HEK293 (cell line): Measurements from ENCODE around the gene C16orf74.

Source experiments
- CTCF ChIA-PET: fragments of 350-600 bp; formaldehyde crosslinking; extraction: SDS; loops from one replicate; lab custom pipeline; 2021; ENCODE audit warnings: antibody characterized with exemption; lab: Yijun Ruan, JAX
- POLR2A ChIA-PET: fragments of 300-600 bp; formaldehyde crosslinking; extraction: SDS; loops from one replicate; lab custom pipeline; 2020; ENCODE audit warnings: antibody characterized with exemption, inconsistent platforms; lab: Yijun Ruan, JAX
- H3K27ac ChIP-seq: fragments of 200-500 bp; sonication (Bioruptor generic); 2 replicates; pipeline ENCODE4 v1.5.1; 2014; ENCODE audit warnings: low read depth, low read length, control low read depth, inconsistent platforms; ENCODE audit errors: extremely low read depth
- H3K36me3 ChIP-seq, 2 experiments: fragments of 200-500 bp in 1 of 2; sonication (Bioruptor generic) in 1 of 2; 1 replicate in 1 of 2; 2 replicates in 1 of 2; pipeline ENCODE4 v1.5.1; 2014 to 2017; ENCODE audit warnings: inconsistent platforms in 2 of 2, low read length in 2 of 2; ENCODE audit not compliant: control insufficient read depth in 2 of 2, insufficient read depth in 1 of 2
- H3K4me1 ChIP-seq: fragments of 200-500 bp; sonication (Bioruptor generic); 2 replicates; pipeline ENCODE4 v1.5.1; 2014; ENCODE audit warnings: mild to moderate bottlenecking, low read length, inconsistent platforms; ENCODE audit not compliant: control insufficient read depth, insufficient read depth
- H3K4me3 ChIP-seq: 2 replicates; pipeline ENCODE4 v1.5.1; 2011; ENCODE audit warnings: low read depth, mild to moderate bottlenecking, control low read depth, low read length, moderate library complexity
- H3K9me3 ChIP-seq: fragments of 200-500 bp; sonication (Bioruptor generic); 2 replicates; pipeline ENCODE4 v1.5.1; 2014; ENCODE audit warnings: low read depth, low read length, inconsistent platforms; ENCODE audit not compliant: control insufficient read depth, insufficient read depth
- CTCF ChIP-seq: fragments of 450-650 bp; formaldehyde crosslinking; IDR thresholded peaks from 2 replicates; pipeline ENCODE4 v1.5.1; 2016; ENCODE audit warnings: missing biosample characterization, missing genetic modification characterization
- GLI2 ChIP-seq: fragments of 450-650 bp; formaldehyde crosslinking; IDR thresholded peaks from 2 replicates; pipeline ENCODE4; 2017; ENCODE audit warnings: missing biosample characterization, missing genetic modification characterization, low read depth, borderline replicate concordance
- KLF17 ChIP-seq: fragments of 450-650 bp; formaldehyde crosslinking; IDR thresholded peaks from 2 replicates; pipeline ENCODE4 v1.5.1; 2016; ENCODE audit warnings: missing biosample characterization, missing genetic modification characterization
- MEIS1 ChIP-seq: sonication (generic); formaldehyde crosslinking; IDR thresholded peaks from 2 replicates; pipeline ENCODE4 v1.8.1; 2022; ENCODE audit warnings: missing genetic modification reagents, mild to moderate bottlenecking, borderline replicate concordance
- ZBTB17 ChIP-seq: fragments of 450-650 bp; formaldehyde crosslinking; IDR thresholded peaks from 2 replicates; pipeline ENCODE4 v1.5.1; 2016; ENCODE audit warnings: missing biosample characterization, missing genetic modification characterization
- ZBTB26 ChIP-seq: fragments of 450-650 bp; formaldehyde crosslinking; optimal IDR thresholded peaks from 2 replicates; pipeline ENCODE3; 2016; ENCODE audit warnings: missing biosample characterization, mild to moderate bottlenecking, missing genetic modification characterization
- ZFP3 ChIP-seq: fragments of 450-650 bp; formaldehyde crosslinking; IDR thresholded peaks from 2 replicates; pipeline ENCODE4 v1.5.1; 2016; ENCODE audit warnings: low read depth, missing biosample characterization, missing genetic modification characterization
- ZFP41 ChIP-seq: fragments of 450-650 bp; formaldehyde crosslinking; IDR thresholded peaks from 2 replicates; pipeline ENCODE4 v1.5.1; 2016; ENCODE audit warnings: missing biosample characterization, missing genetic modification characterization, borderline replicate concordance
- ZNF112 ChIP-seq: fragments of 450-650 bp; formaldehyde crosslinking; IDR thresholded peaks from 2 replicates; pipeline ENCODE4 v1.5.0; 2017; ENCODE audit warnings: missing biosample characterization, missing genetic modification characterization
- ZNF140 ChIP-seq: fragments of 450-650 bp; formaldehyde crosslinking; IDR thresholded peaks from 2 replicates; pipeline ENCODE4 v1.5.1; 2016; ENCODE audit warnings: missing biosample characterization, missing genetic modification characterization
- ZNF16 ChIP-seq: fragments of 450-650 bp; formaldehyde crosslinking; IDR thresholded peaks from 2 replicates; pipeline ENCODE4 v1.5.1; 2016; ENCODE audit warnings: low read depth, missing biosample characterization, missing genetic modification characterization
- ZNF23 ChIP-seq: fragments of 450-650 bp; formaldehyde crosslinking; IDR thresholded peaks from 2 replicates; pipeline ENCODE4 v1.5.1; 2016; ENCODE audit warnings: missing biosample characterization, missing genetic modification characterization, borderline replicate concordance
- ZNF292 ChIP-seq: fragments of 450-650 bp; formaldehyde crosslinking; IDR thresholded peaks from 2 replicates; pipeline ENCODE4 v1.5.1; 2016; ENCODE audit warnings: low read depth, missing biosample characterization, missing genetic modification characterization, borderline replicate concordance
- ZNF311 ChIP-seq: fragments of 450-650 bp; formaldehyde crosslinking; IDR thresholded peaks from 2 replicates; pipeline ENCODE4 v1.5.1; 2017; ENCODE audit warnings: missing biosample characterization, missing genetic modification characterization, borderline replicate concordance
- ZNF558 ChIP-seq: fragments of 450-650 bp; formaldehyde crosslinking; IDR thresholded peaks from 2 replicates; pipeline ENCODE4 v1.5.1; 2016; ENCODE audit warnings: missing biosample characterization, missing genetic modification characterization
- ZNF561 ChIP-seq: fragments of 450-650 bp; IDR thresholded peaks from 2 replicates; pipeline ENCODE4 v1.5.1; 2018; ENCODE audit warnings: missing biosample characterization, missing genetic modification characterization, borderline replicate concordance
- ZNF610 ChIP-seq: fragments of 450-650 bp; formaldehyde crosslinking; IDR thresholded peaks from 2 replicates; pipeline ENCODE4 v1.5.1; 2016; ENCODE audit warnings: missing biosample characterization, missing genetic modification characterization, borderline replicate concordance
- ZNF621 ChIP-seq: fragments of 450-650 bp; formaldehyde crosslinking; IDR thresholded peaks from 2 replicates; pipeline ENCODE4 v1.5.1; 2017; ENCODE audit warnings: missing biosample characterization, missing genetic modification characterization
- ZNF629 ChIP-seq: fragments of 450-650 bp; formaldehyde crosslinking; IDR thresholded peaks from 2 replicates; pipeline ENCODE4 v1.5.1; 2017; ENCODE audit warnings: missing biosample characterization, missing genetic modification characterization
- ZNF677 ChIP-seq: fragments of 450-650 bp; IDR thresholded peaks from 2 replicates; pipeline ENCODE4 v1.5.0; 2018; ENCODE audit warnings: missing biosample characterization, mild to moderate bottlenecking, missing genetic modification characterization, moderate library complexity
- ZSCAN30 ChIP-seq: fragments of 450-650 bp; IDR thresholded peaks from 2 replicates; pipeline ENCODE4 v1.5.1; 2018; ENCODE audit warnings: missing biosample characterization, mild to moderate bottlenecking, missing genetic modification characterization, moderate library complexity
- TF ChIP-seq, protein P1 (sequence below): sonication (generic); formaldehyde crosslinking; IDR thresholded peaks from 2 replicates; pipeline ENCODE4 v1.8.1; 2022; ENCODE audit warnings: mild to moderate bottlenecking, moderate library complexity, missing genetic modification reagents
- TF ChIP-seq, protein P2 (sequence below): fragments of 450-650 bp; formaldehyde crosslinking; conservative IDR thresholded peaks from 2 replicates; pipeline ENCODE4 v1.5.1; 2016; ENCODE audit warnings: low read depth, missing biosample characterization, missing genetic modification characterization
- TF ChIP-seq, protein P3 (sequence below): fragments of 450-650 bp; formaldehyde crosslinking; IDR thresholded peaks from 2 replicates; pipeline ENCODE4 v1.5.1; 2016; ENCODE audit warnings: missing biosample characterization, missing genetic modification characterization

Gene C16orf74

DNA sequence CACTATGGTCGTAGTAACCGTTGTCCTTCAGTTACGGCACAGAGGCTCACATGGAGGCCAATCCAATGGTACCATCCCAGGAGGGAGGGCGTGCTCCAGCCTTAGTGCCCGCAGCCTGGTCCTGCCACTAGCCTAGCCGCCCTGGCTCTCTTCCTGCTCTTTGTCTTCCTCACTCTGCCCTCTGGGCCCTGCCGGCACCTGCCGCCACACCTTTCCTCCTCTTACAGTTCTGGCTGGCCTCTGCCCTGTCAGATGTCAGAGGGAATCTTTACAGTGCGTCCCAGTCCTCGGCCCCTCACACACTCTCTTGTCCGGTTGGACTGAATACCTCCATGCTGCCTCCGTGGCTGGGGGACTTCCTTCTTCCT lies 85.5 kb downstream of the C16orf74 start:
- Histone ChIP-seq H3K27ac (0 out of 2 replicates have a peak overlapping the region, but pooled peaks have one; percentile 2), H3K4me3 (no peak overlapping the region), H3K36me3 (peaks cover 13 to 99% of the 10 kb centered on the region in 2 experiments; a peak in 2 of 3 replicates), H3K9me3 (no peaks in the 10 kb centered on the region), H3K4me1 (no peaks in the 10 kb centered on the region)
- POLR2A ChIA-PET = no interaction called here
- TF ChIP-seq ZNF629 (tag by site-specific recombination) (no peak), ZNF561 (tag by site-specific recombination) (no peak), ZNF621 (tag by site-specific recombination) (no peak), ZNF558 (tag by site-specific recombination) (no peak), KLF17 (tag by site-specific recombination) (no peak), ZNF23 (tag by site-specific recombination) (no peak), ZNF311 (no peak), ZNF140 (tag by site-specific recombination) (no peak), ZFP41 (no peak), ZBTB17 (tag by site-specific recombination) (no peak), ZBTB26 (no peak)
- TF ChIP-seq, protein P1, sequence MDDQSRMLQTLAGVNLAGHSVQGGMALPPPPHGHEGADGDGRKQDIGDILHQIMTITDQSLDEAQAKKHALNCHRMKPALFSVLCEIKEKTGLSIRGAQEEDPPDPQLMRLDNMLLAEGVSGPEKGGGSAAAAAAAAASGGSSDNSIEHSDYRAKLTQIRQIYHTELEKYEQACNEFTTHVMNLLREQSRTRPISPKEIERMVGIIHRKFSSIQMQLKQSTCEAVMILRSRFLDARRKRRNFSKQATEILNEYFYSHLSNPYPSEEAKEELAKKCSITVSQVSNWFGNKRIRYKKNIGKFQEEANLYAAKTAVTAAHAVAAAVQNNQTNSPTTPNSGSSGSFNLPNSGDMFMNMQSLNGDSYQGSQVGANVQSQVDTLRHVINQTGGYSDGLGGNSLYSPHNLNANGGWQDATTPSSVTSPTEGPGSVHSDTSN = no peak
- TF ChIP-seq, protein P2, sequence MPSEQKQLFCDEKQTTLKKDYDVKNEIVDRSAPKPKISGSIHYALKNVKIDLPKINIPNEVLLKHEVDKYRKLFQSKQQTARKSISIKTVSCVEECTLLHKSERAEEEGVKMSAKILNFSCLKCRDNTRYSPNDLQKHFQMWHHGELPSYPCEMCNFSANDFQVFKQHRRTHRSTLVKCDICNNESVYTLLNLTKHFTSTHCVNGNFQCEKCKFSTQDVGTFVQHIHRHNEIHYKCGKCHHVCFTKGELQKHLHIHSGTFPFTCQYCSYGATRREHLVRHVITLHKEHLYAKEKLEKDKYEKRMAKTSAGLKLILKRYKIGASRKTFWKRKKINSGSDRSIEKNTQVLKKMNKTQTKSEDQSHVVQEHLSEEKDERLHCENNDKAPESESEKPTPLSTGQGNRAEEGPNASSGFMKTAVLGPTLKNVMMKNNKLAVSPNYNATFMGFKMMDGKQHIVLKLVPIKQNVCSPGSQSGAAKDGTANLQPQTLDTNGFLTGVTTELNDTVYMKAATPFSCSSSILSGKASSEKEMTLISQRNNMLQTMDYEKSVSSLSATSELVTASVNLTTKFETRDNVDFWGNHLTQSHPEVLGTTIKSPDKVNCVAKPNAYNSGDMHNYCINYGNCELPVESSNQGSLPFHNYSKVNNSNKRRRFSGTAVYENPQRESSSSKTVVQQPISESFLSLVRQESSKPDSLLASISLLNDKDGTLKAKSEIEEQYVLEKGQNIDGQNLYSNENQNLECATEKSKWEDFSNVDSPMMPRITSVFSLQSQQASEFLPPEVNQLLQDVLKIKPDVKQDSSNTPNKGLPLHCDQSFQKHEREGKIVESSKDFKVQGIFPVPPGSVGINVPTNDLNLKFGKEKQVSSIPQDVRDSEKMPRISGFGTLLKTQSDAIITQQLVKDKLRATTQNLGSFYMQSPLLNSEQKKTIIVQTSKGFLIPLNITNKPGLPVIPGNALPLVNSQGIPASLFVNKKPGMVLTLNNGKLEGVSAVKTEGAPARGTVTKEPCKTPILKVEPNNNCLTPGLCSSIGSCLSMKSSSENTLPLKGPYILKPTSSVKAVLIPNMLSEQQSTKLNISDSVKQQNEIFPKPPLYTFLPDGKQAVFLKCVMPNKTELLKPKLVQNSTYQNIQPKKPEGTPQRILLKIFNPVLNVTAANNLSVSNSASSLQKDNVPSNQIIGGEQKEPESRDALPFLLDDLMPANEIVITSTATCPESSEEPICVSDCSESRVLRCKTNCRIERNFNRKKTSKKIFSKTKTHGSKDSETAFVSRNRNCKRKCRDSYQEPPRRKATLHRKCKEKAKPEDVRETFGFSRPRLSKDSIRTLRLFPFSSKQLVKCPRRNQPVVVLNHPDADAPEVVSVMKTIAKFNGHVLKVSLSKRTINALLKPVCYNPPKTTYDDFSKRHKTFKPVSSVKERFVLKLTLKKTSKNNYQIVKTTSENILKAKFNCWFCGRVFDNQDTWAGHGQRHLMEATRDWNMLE (tag by site-specific recombination) = no peak
- CTCF ChIA-PET = interaction anchor here (0.7 to 1.2 kb wide), 2 partner anchors 10 to 52 kb away, joined by 3 to 5 read pairs; no protein-coding TSS in a partner anchor

DNA sequence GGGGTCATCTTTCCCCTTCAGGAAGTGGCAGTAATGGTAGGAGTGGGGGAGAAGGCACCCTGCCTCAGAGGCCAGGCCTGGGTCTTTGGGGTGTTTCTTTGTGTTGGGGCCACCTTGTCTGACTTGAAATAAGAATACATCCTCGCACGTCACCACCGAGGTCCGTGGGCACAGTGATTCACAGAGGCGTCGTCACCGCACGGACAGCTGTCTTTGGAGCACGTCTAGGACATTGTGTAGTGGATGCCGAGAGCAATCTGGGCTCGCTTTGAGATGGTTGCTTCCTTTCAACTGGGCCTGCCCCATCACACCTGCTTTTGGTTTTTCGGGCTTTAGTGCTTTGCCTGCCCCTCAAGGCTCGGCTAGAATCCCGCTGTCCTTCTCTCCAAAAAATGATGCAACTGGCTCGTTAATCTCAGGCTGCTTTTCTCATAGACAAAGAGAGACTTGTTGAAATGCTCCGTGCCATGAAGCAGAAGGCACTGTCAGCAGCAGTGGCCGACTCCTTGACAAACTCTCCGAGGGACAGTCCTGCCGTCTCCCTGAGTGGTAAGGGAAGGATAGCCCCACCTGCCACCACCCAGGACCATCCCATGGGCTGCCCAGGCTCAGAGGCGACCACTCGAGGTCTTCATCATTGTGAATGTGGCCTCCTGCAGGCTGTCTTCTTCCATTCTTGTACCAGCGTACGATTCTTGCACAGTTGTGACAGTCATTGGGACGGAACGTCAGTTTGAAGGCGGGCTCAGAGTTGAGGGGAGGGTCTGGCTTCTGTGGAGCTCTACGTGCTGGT lies 86.1 kb downstream of the C16orf74 start:
- Histone ChIP-seq H3K4me1 (no peaks in the 10 kb centered on the region), H3K36me3 (peaks cover 13 to 99% of the 10 kb centered on the region in 2 experiments; a peak in 2 of 3 replicates), H3K27ac (0 out of 2 replicates have a peak overlapping the region, but pooled peaks have one; percentile 2), H3K9me3 (no peaks in the 10 kb centered on the region), H3K4me3 (no peak overlapping the region)
- ChIA-PET POLR2A (no interaction called here), CTCF (interaction anchor here (0.7 to 1.2 kb wide), 2 partner anchors 10 to 52 kb away, joined by 3 to 5 read pairs; no protein-coding TSS in a partner anchor)
- TF ChIP-seq ZSCAN30 (tag by site-specific recombination) = no peak
- no peak for TF ChIP-seq GLI2 (tag by site-specific recombination)
- no peak for TF ChIP-seq ZNF292
- no peak for TF ChIP-seq ZNF610 (tag by site-specific recombination)
- TF ChIP-seq, protein P3, sequence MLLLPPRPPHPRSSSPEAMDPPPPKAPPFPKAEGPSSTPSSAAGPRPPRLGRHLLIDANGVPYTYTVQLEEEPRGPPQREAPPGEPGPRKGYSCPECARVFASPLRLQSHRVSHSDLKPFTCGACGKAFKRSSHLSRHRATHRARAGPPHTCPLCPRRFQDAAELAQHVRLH = no peak
- TF ChIP-seq ZNF677 (tag by site-specific recombination) = no peak
- TF ChIP-seq CTCF = no peak
- TF ChIP-seq ZNF16 (tag by site-specific recombination) = no peak
- TF ChIP-seq ZNF112 = no peak
- TF ChIP-seq MEIS1 (CRISPR knock-in tag) = no peak
- no peak for TF ChIP-seq ZFP3 (tag by site-specific recombination)
